Ovary (tissue), 9 donors: ENCODE data around the gene TSEN15. TPM values are rescaled to one million over a fixed set of nuclear protein-coding genes. Genes with fewer than 3 reads are reported as not detected.

Source experiments
- DNase-seq, 5 donors: peaks; one replicate each; pipeline ENCODE4 v3.0.0-alpha.2; 2019 to 2020
- H3K27ac ChIP-seq, 2 donors: fragments of 200-600 bp; one replicate each; pipeline versions ENCODE4 v1.5.1 to v1.8.0; 2019 to 2022
- H3K27me3 ChIP-seq: fragments of 200-600 bp; one replicate; pipeline ENCODE4 v1.8.0; 2022
- H3K36me3 ChIP-seq: fragments of 200-600 bp; sonication (generic); one replicate; pipeline ENCODE4 v1.5.1; 2019
- H3K4me1 ChIP-seq: one replicate; pipeline ENCODE4 v1.8.1; 2013; ENCODE audit warnings: mild to moderate bottlenecking, moderate library complexity; ENCODE audit not compliant: insufficient read depth
- H3K4me3 ChIP-seq: fragments of 200-600 bp; sonication (generic); one replicate; pipeline ENCODE4 v1.5.1; 2017
- H3K9me3 ChIP-seq, 2 donors: fragments of 200-600 bp in 1 of 2; sonication (generic) in 1 of 2; one replicate each; pipeline versions ENCODE4 v1.5.1 to v1.8.1; 2013 to 2019; ENCODE audit warnings: mild to moderate bottlenecking in 1 of 2, moderate library complexity in 1 of 2
- EP300 ChIP-seq: sonication (generic); formaldehyde crosslinking; IDR thresholded peaks from one replicate; pipeline ENCODE4 v1.6.1; 2017; ENCODE audit warnings: antibody characterized with exemption
- POLR2A ChIP-seq: fragments of 450-650 bp; IDR thresholded peaks from one replicate; pipeline ENCODE4 v1.6.1; 2017; ENCODE audit warnings: antibody characterized with exemption, mild to moderate bottlenecking, moderate library complexity
- WGBS, 3 donors: extraction: QIAGEN DNeasy Blood & Tissue Kit in 1 of 3; methylation state at CpG; one replicate each; pipeline versions ENCODE4 v1.1.5 to v1.1.7; 2013 to 2017; 5-methylcytosine and 5-hydroxymethylcytosine counted together
- intact Hi-C, 4 donors: fragments of 100-400 bp; cut with DNase I; formaldehyde crosslinking; loops; one replicate each; pipeline versions ENCODE4 v1.11.0 to v1.15.1; 2022 to 2023
- polyA plus RNA-seq, 2 donors: library from polyadenylated mRNA; stranded (reverse); fragments of 200-250 nt in 1 of 2; fragments of 350-450 nt in 1 of 2; fragmentation: Illumina TruSeq in 1 of 2; extraction: RNeasy Lipid Tissue Mini Kit (QIAGEN cat#74804) in 1 of 2; gene quantifications; one replicate each; pipeline ENCODE4 v1.2.3, GENCODE V29; 2013 to 2014
- total RNA-seq, 7 donors: library from RNA; depleted of rRNA in 2 of 7; stranded (reverse); fragments of >200 nt in 2 of 7; fragmentation: NEBNext Ultra II Directional in 3 of 7; extraction: Animal tissue kit (Norgen Biotek cat#: 25700) in 3 of 7; gene quantifications; one replicate each; pipeline versions ENCODE4 v1.1.0 to v1.2.4, GENCODE V29; 2016 to 2023
- TF ChIP-seq, protein P1 (sequence below), 3 donors: fragments of 450-650 bp in 2 of 3; fragments of 200-600 bp in 1 of 3; IDR thresholded peaks; one replicate each; pipeline versions ENCODE4 v1.5.1 to v1.8.0; 2016 to 2022; ENCODE audit warnings: antibody characterized with exemption in 3 of 3, mild to moderate bottlenecking in 1 of 3
- donor health status: DM: no; HTN: no; CAD: no; lungs with moderate emphysema.
- donor health status: DM: no; HTN: no; CAD: no.
- donor health status: Bipolar disorder and iron deficiency.
- donor health status: DM: yes; HTN: yes; CAD: no.
- donor health status: DM: no; HTN: no; CAD: no.
- donor health status: DM: yes; HTN: yes; CAD: no.

The TSEN15 gene
- total and polyA plus RNA-seq, 9 donors = 12.7 to 54.1 (median 18.2) TPM

DNA sequence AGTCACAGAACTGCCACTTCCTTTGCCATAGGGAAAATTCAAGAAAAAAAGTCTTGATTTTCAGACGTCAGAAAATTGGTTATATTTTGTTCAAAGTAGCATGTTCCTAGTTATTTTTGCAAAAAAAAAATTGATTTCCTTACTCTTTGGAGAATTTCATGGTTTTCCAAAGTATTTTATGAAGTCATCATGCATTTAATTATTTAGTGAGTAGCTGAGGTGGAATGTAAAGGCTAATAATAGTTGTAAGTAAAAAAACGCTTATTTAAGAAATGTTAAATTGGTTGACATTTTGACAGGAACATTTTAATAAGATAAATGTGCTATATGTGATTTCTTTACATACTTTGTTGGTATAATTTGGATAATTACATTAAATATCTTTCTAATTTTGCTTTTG lies 20.8 kb downstream of the TSEN15 start:
- intact Hi-C loops = loop anchor here in 3 of 4 donors (10.0 kb wide), 3 partner anchors 492 to 612 kb away; no protein-coding TSS in a partner anchor
- Histone ChIP-seq H3K36me3 (no peaks in the 10 kb centered on the region), H3K4me1 (no peaks in the 10 kb centered on the region), H3K27ac (no peak overlapping the region), H3K4me3 (no peak overlapping the region), H3K27me3 (no peaks in the 10 kb centered on the region), H3K9me3 (no peaks in the 10 kb centered on the region)
- TF ChIP-seq, protein P1, sequence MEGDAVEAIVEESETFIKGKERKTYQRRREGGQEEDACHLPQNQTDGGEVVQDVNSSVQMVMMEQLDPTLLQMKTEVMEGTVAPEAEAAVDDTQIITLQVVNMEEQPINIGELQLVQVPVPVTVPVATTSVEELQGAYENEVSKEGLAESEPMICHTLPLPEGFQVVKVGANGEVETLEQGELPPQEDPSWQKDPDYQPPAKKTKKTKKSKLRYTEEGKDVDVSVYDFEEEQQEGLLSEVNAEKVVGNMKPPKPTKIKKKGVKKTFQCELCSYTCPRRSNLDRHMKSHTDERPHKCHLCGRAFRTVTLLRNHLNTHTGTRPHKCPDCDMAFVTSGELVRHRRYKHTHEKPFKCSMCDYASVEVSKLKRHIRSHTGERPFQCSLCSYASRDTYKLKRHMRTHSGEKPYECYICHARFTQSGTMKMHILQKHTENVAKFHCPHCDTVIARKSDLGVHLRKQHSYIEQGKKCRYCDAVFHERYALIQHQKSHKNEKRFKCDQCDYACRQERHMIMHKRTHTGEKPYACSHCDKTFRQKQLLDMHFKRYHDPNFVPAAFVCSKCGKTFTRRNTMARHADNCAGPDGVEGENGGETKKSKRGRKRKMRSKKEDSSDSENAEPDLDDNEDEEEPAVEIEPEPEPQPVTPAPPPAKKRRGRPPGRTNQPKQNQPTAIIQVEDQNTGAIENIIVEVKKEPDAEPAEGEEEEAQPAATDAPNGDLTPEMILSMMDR (IDR thresholded peaks at IDR 0.05) = no peak
- no peak for TF ChIP-seq EP300
- 86 to 89% (median 89%) methylated on average over 2 of the region's 2 CpGs for WGBS, 3 donors
- DNase-seq = no peak

DNA sequence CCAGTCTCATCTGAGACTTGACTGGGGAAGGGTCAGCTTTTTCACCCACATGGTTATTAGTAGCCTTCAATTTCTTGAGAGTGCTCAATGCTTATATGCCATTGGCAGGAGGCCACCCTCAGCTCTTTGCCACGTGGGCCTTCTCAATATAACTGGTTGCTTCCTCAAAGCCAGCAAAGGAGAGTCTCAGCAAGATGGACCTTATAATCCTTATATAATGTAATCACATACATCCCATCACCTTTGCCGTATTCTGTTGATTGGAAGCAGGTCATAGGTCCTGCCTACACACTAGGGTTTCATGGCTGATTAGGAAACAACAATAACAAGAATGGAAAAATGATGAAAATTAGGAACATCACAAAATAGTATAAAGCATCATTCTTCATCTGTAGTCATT lies 22.9 kb downstream of the TSEN15 start:
- Histone ChIP-seq H3K9me3 (no peaks in the 10 kb centered on the region), H3K4me3 (no peak overlapping the region), H3K4me1 (no peaks in the 10 kb centered on the region), H3K36me3 (no peaks in the 10 kb centered on the region), H3K27ac (no peak overlapping the region), H3K27me3 (no peaks in the 10 kb centered on the region)
- WGBS, 3 donors = 85 to 93% (median 89%) methylated on average over 2 of the region's 2 CpGs
- TF ChIP-seq POLR2A (no peak), EP300 (no peak)
- TF ChIP-seq, protein P1 (IDR thresholded peaks at IDR 0.05) = no peak
- DNase-seq = no peak
- intact Hi-C loops = loop anchor here in 3 of 4 donors (2.0 to 10.0 kb wide), 4 partner anchors 490 to 610 kb away; no protein-coding TSS in a partner anchor

DNA sequence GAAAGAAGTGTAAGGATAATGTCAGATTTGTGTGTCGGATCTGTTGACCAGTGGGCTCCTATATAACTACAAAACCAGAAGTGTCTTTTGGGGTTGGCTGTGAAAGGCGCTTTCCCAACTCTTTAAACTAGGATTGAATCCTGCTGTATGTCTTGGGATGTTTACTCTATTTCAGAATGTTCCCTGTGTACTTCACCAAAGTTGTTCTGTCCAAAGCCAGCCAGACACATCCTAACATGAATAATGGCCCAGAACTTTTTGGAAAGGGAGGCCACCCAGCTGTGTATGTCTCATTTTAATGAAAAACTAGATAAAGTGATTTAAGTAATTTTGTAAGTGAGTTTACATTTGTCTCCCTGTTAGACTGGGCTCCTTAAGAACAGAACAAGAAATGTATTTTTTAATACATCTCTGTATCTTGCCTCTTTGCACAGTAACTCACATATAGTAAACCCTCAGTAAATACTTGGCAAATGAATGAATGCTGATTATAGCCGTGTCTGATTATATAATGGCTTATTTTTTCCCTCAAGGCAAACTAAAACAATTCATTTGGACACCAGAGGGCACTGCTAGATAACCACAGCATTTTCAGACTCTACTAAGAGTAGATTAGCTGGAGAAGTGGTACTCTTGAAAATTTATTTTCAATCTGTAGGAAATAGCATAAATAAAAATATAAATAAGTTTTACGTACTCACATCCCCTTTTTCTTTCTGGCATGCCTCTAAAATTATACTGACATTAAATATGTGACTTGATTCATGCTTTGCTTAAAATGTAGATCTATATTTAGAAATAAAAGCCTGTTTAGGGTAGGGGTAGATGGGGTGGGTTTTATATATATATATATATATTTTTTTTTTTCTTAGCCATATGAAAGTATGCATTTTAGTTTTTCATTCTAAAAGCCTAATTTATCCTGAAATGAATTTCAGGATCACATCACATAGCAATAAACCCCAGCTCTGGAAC lies 23.8 kb downstream of the TSEN15 start:
- Histone ChIP-seq H3K27ac (peak overlapping the region in 1 of 2 donors; percentile 35), H3K4me1 (no peaks in the 10 kb centered on the region), H3K27me3 (no peaks in the 10 kb centered on the region), H3K9me3 (no peaks in the 10 kb centered on the region), H3K4me3 (no peak overlapping the region), H3K36me3 (no peaks in the 10 kb centered on the region)
- TF ChIP-seq EP300 = no peak
- TF ChIP-seq, protein P1 (IDR thresholded peaks at IDR 0.05) = peak; percentile 53 to 87 (median 84)
- TF ChIP-seq POLR2A = no peak
- peak in 3 of 5 donors; percentile 18 to 51 (median 19) for DNase-seq
- 28 to 40% (median 36%) methylated on average over 4 of the region's 4 CpGs for WGBS, 3 donors
- intact Hi-C loops = loop anchor here (2.0 to 10.0 kb wide), 5 partner anchors 489 to 609 kb away; no protein-coding TSS in a partner anchor

DNA sequence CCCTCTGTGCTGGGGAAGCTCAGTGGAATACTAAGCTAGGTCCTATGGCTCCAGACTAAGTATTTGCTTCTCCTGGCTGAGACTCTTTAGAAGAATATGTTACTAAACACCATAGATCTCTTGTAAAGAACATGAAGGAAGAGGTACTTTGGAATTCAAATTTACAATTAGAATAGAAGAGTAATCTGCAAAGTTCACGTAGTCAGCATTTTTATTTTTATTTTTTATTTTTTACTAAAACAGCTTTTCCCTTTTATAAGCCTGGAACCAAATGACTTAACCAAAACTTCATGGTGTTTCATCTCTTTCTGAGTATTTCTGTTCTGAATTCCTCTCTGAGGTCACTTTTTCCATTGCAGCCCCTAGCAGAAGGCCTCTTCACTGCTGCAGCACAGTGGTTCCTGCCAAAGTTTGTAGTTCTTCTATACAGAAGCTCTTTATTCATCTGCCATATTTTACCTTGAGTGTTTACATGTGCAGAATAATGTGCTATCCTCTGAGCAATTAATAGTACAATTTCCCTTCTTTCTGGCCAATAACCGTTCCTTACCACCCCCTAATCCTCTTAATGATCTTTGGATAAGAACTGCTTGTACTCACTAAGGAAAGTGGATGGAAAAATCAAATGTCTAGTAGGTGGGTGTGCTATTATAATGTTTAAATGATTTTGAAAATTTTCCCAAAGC lies 27.2 kb downstream of the TSEN15 start:
- Histone ChIP-seq H3K27ac (no peak overlapping the region), H3K36me3 (no peaks in the 10 kb centered on the region), H3K4me1 (no peaks in the 10 kb centered on the region), H3K27me3 (no peaks in the 10 kb centered on the region), H3K4me3 (no peak overlapping the region), H3K9me3 (no peaks in the 10 kb centered on the region)
- no peak for DNase-seq
- no peak for TF ChIP-seq EP300
- TF ChIP-seq, protein P1 (IDR thresholded peaks at IDR 0.05) = no peak
- TF ChIP-seq POLR2A = no peak
- intact Hi-C loops = loop anchor here (5.0 to 10.0 kb wide), 4 partner anchors 486 to 606 kb away; no protein-coding TSS in a partner anchor
- 36 to 63% (median 59%) methylated on average over 2 of the region's 2 CpGs for WGBS, 3 donors
